ENCODE results near the gene COL6A1. TPM values are rescaled to one million over a fixed set of nuclear protein-coding genes. Genes with fewer than 3 reads are reported as not detected.

Gene COL6A1, protein sequence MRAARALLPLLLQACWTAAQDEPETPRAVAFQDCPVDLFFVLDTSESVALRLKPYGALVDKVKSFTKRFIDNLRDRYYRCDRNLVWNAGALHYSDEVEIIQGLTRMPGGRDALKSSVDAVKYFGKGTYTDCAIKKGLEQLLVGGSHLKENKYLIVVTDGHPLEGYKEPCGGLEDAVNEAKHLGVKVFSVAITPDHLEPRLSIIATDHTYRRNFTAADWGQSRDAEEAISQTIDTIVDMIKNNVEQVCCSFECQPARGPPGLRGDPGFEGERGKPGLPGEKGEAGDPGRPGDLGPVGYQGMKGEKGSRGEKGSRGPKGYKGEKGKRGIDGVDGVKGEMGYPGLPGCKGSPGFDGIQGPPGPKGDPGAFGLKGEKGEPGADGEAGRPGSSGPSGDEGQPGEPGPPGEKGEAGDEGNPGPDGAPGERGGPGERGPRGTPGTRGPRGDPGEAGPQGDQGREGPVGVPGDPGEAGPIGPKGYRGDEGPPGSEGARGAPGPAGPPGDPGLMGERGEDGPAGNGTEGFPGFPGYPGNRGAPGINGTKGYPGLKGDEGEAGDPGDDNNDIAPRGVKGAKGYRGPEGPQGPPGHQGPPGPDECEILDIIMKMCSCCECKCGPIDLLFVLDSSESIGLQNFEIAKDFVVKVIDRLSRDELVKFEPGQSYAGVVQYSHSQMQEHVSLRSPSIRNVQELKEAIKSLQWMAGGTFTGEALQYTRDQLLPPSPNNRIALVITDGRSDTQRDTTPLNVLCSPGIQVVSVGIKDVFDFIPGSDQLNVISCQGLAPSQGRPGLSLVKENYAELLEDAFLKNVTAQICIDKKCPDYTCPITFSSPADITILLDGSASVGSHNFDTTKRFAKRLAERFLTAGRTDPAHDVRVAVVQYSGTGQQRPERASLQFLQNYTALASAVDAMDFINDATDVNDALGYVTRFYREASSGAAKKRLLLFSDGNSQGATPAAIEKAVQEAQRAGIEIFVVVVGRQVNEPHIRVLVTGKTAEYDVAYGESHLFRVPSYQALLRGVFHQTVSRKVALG
- total RNA-seq (2021): 221 to 245 TPM (median 240 TPM) in 3 replicates
- Bru-seq, nascent RNA: percentile 56 among the genes with signal in this experiment
- long read RNA-seq, experiment 1, transcript COL6A1-206 (6 exons, 2,358 nt): major isoform, 6 of 87 reads
- long read RNA-seq, experiment 1, transcript COL6A1-204 (3 exons, 968 nt): major isoform, 6 of 87 reads
- long read RNA-seq, experiment 1, partial matches to known transcripts: 25 of 87 reads
- long read RNA-seq, experiment 1, other reads (novel, unspliced or antisense): 50 of 87 reads
- long read RNA-seq, experiment 2, transcript COL6A1-204 (3 exons, 968 nt): major isoform, 11 of 276 reads
- long read RNA-seq, experiment 2, transcript COL6A1-206 (6 exons, 2,358 nt): minor isoform, 8 of 276 reads
- long read RNA-seq, experiment 2, partial matches to known transcripts: 196 of 276 reads
- long read RNA-seq, experiment 2, other reads (novel, unspliced or antisense): 61 of 276 reads
- long read RNA-seq, experiment 3, partial matches to known transcripts: 1 of 1 reads
- long read RNA-seq, experiment 3, other reads (novel, unspliced or antisense): 0 of 1 reads

DNA sequence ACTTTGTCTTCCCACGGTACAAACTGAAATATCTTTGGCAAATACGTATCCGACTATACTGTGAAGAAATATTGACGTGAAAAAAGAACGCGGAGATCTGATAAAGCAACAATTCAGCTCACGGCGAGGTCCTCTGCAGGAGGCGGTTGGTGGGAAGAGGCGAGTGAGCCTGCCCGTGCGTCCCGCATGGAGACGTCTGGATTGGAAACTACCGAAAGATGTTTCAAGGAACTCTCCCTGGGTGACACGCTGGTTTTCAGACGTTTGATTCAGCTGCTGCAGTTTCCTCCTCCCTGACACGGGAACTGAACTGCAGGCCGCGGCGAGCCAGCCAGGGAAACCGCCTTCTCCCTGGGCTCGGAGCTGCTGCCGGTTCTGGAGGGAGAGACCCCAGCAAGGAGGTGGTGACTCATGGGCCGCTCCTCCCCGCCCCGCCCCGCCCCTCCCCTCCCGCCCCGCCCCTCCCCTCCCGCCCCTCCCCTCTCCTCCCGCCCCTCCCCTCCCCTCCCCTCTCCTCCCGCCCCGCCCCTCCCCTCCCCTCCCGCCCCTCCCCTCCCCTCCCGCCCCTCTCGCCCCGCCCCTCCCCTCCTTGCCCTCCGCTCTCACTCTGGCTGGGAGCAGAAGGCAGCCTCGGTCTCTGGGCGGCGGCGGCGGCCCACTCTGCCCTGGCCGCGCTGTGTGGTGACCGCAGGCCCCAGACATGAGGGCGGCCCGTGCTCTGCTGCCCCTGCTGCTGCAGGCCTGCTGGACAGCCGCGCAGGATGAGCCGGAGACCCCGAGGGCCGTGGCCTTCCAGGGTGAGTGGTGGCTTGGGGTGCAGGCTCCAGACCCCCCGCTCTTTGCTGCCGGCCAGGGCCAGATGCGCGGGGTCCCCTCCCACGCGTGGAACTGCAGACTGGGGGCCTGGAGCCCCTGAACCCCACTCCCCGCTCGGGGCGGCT lies at the start of gene COL6A1:
TSS of gene COL6A1 (plus strand) at position 620 of the 941 bp plus-strand sequence. CDS start at position 701, 81 bp downstream.
- Mint-ChIP-seq H3K27me3 (ENCODE audit: low read depth) (peaks cover 7% of the 10 kb centered on the region), H3K36me3 (peaks cover 15% of the 10 kb centered on the region), H3K27ac (no peak within 1 kb of the TSS), H3K4me1 (peaks cover 18% of the 10 kb centered on the region), H3K4me3 (peak within 1 kb of the TSS; percentile 73), H3K9me3 (no peaks in the 10 kb centered on the region)
- POLR2A ChIA-PET: interaction anchor here (0.5 to 1.2 kb wide), 2 partner anchors 8 to 1711 kb away, joined by 3 to 4 read pairs; no protein-coding TSS in a partner anchor
- CTCF ChIA-PET: interaction anchor here (0.7 to 3.2 kb wide), 4 partner anchors 10 to 162 kb away, joined by 3 to 34 read pairs (median 3); no protein-coding TSS in a partner anchor
- ATAC-seq (peak; percentile 76), DNase-seq (ENCODE audit: low spot score) (peak; percentile 79)
- TF ChIP-seq, protein P1, sequence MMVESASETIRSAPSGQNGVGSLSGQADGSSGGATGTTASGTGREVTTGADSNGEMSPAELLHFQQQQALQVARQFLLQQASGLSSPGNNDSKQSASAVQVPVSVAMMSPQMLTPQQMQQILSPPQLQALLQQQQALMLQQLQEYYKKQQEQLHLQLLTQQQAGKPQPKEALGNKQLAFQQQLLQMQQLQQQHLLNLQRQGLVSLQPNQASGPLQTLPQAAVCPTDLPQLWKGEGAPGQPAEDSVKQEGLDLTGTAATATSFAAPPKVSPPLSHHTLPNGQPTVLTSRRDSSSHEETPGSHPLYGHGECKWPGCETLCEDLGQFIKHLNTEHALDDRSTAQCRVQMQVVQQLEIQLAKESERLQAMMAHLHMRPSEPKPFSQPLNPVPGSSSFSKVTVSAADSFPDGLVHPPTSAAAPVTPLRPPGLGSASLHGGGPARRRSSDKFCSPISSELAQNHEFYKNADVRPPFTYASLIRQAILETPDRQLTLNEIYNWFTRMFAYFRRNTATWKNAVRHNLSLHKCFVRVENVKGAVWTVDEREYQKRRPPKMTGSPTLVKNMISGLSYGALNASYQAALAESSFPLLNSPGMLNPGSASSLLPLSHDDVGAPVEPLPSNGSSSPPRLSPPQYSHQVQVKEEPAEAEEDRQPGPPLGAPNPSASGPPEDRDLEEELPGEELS (CRISPR knock-in tag; IDR thresholded peaks at IDR 0.05): no peak
- TF ChIP-seq PRRX2 (CRISPR knock-in tag; IDR thresholded peaks at IDR 0.05) (no peak), MYBL2 (CRISPR knock-in tag; IDR thresholded peaks at IDR 0.05) (peak; percentile 82; the same call in 1 of the 2 replicates), SP1 (CRISPR knock-in tag; conservative IDR thresholded peaks at IDR 0.05) (no peak; the same call in 1 of the 2 replicates), TP53 (CRISPR knock-in tag; IDR thresholded peaks at IDR 0.05) (0 out of 2 replicates have a peak, but pooled peaks have one; percentile 39), ZNF121 (CRISPR knock-in tag; IDR thresholded peaks at IDR 0.05) (peak; percentile 96), FOXP1 (CRISPR knock-in tag; IDR thresholded peaks at IDR 0.05; ENCODE audit: borderline replicate concordance) (peak; percentile 59; the same call in 1 of the 2 replicates)
- TF ChIP-seq, protein P2, sequence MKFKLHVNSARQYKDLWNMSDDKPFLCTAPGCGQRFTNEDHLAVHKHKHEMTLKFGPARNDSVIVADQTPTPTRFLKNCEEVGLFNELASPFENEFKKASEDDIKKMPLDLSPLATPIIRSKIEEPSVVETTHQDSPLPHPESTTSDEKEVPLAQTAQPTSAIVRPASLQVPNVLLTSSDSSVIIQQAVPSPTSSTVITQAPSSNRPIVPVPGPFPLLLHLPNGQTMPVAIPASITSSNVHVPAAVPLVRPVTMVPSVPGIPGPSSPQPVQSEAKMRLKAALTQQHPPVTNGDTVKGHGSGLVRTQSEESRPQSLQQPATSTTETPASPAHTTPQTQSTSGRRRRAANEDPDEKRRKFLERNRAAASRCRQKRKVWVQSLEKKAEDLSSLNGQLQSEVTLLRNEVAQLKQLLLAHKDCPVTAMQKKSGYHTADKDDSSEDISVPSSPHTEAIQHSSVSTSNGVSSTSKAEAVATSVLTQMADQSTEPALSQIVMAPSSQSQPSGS (CRISPR knock-in tag; IDR thresholded peaks at IDR 0.05; ENCODE audit: borderline replicate concordance, low read depth): no peak
- TF ChIP-seq, protein P3, sequence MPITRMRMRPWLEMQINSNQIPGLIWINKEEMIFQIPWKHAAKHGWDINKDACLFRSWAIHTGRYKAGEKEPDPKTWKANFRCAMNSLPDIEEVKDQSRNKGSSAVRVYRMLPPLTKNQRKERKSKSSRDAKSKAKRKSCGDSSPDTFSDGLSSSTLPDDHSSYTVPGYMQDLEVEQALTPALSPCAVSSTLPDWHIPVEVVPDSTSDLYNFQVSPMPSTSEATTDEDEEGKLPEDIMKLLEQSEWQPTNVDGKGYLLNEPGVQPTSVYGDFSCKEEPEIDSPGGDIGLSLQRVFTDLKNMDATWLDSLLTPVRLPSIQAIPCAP (CRISPR knock-in tag; IDR thresholded peaks at IDR 0.05): peak; percentile 52; the same call in 1 of the 2 replicates
- TF ChIP-seq, protein P4, sequence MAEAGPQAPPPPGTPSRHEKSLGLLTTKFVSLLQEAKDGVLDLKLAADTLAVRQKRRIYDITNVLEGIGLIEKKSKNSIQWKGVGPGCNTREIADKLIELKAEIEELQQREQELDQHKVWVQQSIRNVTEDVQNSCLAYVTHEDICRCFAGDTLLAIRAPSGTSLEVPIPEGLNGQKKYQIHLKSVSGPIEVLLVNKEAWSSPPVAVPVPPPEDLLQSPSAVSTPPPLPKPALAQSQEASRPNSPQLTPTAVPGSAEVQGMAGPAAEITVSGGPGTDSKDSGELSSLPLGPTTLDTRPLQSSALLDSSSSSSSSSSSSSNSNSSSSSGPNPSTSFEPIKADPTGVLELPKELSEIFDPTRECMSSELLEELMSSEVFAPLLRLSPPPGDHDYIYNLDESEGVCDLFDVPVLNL (CRISPR knock-in tag; IDR thresholded peaks at IDR 0.05; ENCODE audit: borderline replicate concordance, low read depth): 0 out of 2 replicates have a peak, but pooled peaks have one; percentile 42
- TF ChIP-seq, protein P5, sequence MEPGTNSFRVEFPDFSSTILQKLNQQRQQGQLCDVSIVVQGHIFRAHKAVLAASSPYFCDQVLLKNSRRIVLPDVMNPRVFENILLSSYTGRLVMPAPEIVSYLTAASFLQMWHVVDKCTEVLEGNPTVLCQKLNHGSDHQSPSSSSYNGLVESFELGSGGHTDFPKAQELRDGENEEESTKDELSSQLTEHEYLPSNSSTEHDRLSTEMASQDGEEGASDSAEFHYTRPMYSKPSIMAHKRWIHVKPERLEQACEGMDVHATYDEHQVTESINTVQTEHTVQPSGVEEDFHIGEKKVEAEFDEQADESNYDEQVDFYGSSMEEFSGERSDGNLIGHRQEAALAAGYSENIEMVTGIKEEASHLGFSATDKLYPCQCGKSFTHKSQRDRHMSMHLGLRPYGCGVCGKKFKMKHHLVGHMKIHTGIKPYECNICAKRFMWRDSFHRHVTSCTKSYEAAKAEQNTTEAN (CRISPR knock-in tag; IDR thresholded peaks at IDR 0.05): peak; percentile 39; the same call in 1 of the 2 replicates
- TF ChIP-seq, protein P6, sequence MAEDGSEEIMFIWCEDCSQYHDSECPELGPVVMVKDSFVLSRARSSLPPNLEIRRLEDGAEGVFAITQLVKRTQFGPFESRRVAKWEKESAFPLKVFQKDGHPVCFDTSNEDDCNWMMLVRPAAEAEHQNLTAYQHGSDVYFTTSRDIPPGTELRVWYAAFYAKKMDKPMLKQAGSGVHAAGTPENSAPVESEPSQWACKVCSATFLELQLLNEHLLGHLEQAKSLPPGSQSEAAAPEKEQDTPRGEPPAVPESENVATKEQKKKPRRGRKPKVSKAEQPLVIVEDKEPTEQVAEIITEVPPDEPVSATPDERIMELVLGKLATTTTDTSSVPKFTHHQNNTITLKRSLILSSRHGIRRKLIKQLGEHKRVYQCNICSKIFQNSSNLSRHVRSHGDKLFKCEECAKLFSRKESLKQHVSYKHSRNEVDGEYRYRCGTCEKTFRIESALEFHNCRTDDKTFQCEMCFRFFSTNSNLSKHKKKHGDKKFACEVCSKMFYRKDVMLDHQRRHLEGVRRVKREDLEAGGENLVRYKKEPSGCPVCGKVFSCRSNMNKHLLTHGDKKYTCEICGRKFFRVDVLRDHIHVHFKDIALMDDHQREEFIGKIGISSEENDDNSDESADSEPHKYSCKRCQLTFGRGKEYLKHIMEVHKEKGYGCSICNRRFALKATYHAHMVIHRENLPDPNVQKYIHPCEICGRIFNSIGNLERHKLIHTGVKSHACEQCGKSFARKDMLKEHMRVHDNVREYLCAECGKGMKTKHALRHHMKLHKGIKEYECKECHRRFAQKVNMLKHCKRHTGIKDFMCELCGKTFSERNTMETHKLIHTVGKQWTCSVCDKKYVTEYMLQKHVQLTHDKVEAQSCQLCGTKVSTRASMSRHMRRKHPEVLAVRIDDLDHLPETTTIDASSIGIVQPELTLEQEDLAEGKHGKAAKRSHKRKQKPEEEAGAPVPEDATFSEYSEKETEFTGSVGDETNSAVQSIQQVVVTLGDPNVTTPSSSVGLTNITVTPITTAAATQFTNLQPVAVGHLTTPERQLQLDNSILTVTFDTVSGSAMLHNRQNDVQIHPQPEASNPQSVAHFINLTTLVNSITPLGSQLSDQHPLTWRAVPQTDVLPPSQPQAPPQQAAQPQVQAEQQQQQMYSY (CRISPR knock-in tag; IDR thresholded peaks at IDR 0.05): no peak
- TF ChIP-seq, protein P7, sequence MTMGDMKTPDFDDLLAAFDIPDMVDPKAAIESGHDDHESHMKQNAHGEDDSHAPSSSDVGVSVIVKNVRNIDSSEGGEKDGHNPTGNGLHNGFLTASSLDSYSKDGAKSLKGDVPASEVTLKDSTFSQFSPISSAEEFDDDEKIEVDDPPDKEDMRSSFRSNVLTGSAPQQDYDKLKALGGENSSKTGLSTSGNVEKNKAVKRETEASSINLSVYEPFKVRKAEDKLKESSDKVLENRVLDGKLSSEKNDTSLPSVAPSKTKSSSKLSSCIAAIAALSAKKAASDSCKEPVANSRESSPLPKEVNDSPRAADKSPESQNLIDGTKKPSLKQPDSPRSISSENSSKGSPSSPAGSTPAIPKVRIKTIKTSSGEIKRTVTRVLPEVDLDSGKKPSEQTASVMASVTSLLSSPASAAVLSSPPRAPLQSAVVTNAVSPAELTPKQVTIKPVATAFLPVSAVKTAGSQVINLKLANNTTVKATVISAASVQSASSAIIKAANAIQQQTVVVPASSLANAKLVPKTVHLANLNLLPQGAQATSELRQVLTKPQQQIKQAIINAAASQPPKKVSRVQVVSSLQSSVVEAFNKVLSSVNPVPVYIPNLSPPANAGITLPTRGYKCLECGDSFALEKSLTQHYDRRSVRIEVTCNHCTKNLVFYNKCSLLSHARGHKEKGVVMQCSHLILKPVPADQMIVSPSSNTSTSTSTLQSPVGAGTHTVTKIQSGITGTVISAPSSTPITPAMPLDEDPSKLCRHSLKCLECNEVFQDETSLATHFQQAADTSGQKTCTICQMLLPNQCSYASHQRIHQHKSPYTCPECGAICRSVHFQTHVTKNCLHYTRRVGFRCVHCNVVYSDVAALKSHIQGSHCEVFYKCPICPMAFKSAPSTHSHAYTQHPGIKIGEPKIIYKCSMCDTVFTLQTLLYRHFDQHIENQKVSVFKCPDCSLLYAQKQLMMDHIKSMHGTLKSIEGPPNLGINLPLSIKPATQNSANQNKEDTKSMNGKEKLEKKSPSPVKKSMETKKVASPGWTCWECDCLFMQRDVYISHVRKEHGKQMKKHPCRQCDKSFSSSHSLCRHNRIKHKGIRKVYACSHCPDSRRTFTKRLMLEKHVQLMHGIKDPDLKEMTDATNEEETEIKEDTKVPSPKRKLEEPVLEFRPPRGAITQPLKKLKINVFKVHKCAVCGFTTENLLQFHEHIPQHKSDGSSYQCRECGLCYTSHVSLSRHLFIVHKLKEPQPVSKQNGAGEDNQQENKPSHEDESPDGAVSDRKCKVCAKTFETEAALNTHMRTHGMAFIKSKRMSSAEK (CRISPR knock-in tag; IDR thresholded peaks at IDR 0.05; ENCODE audit: borderline replicate concordance): no peak
